Measurements from ENCODE around the gene MROH8. TPM values are rescaled to one million over a fixed set of nuclear protein-coding genes. Genes with fewer than 3 reads are reported as not detected.

MROH8 gene
- polyA plus RNA-seq, 2 of the 4 experiments (the other 2 are of a cell fraction), result 1.3 to 3.3 TPM

- peaks cover 7% of the 10 kb centered on the region; the same call in 2 of the 3 replicates for H3K4me1 ChIP-seq
- DNase-seq (ENCODE audit: low read depth in 1 of 2, low spot score in 1 of 2), result no peak
- no peak for ATAC-seq
- no peak for FAIRE-seq
- no peak for TF ChIP-seq MAZ (IDR thresholded peaks at IDR 0.05; ENCODE audit: borderline replicate concordance, low read depth, low read length)
- no peak for TF ChIP-seq BHLHE40 (IDR thresholded peaks at IDR 0.05; ENCODE audit: low read depth, low read length)
- TF ChIP-seq USF2 (IDR thresholded peaks at IDR 0.05), result no peak
- TF ChIP-seq ZFP36 (IDR thresholded peaks at IDR 0.05; ENCODE audit: borderline replicate concordance, partially characterized antibody), result no peak
- TF ChIP-seq, protein P1, sequence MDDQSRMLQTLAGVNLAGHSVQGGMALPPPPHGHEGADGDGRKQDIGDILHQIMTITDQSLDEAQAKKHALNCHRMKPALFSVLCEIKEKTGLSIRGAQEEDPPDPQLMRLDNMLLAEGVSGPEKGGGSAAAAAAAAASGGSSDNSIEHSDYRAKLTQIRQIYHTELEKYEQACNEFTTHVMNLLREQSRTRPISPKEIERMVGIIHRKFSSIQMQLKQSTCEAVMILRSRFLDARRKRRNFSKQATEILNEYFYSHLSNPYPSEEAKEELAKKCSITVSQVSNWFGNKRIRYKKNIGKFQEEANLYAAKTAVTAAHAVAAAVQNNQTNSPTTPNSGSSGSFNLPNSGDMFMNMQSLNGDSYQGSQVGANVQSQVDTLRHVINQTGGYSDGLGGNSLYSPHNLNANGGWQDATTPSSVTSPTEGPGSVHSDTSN (IDR thresholded peaks at IDR 0.05), result no peak
- CTCF ChIA-PET, result interaction anchor here (1.0 to 3.1 kb wide), 7 partner anchors 10 to 340 kb away, joined by 3 to 24 read pairs (median 4); no protein-coding TSS in a partner anchor
- WGBS (ENCODE audit: missing lambda C conversion rate), result 72% methylated on average over 2 of the region's 2 CpGs
- POLR2A ChIA-PET, result interaction anchor here (0.7 kb wide), 1 partner anchor 23 kb away, joined by 3 read pairs; the partner anchor contains the start of genes MROH8 and RPN2
- no peak overlapping the region for H3K27ac ChIP-seq
- H3K4me3 ChIP-seq, result no peak overlapping the region
- no peaks in the 10 kb centered on the region for H3K9me3 ChIP-seq
- H3K4me2 ChIP-seq, result peak overlapping the region; percentile 15; the same call in 1 of the 3 replicates
These were observed 22.4 kb upstream of the MROH8 start for GRCh38 chr20:37201827-37202162.

- H3K4me2 ChIP-seq, result no peak overlapping the region
- H3K27ac ChIP-seq, result no peak overlapping the region
- ChIA-PET CTCF (interaction anchor here (0.6 to 3.1 kb wide), 11 partner anchors 10 to 1329 kb away, joined by 3 to 24 read pairs (median 4); no protein-coding TSS in a partner anchor), POLR2A (interaction anchor here (0.7 kb wide), 1 partner anchor 22 kb away, joined by 3 read pairs; the partner anchor contains the start of genes MROH8 and RPN2)
- peaks cover 7% of the 10 kb centered on the region; the same call in 2 of the 3 replicates for H3K4me1 ChIP-seq
- WGBS (ENCODE audit: missing lambda C conversion rate), result 92% methylated on average over 13 of the region's 13 CpGs
- no peak for TF ChIP-seq BCL3 (IDR thresholded peaks at IDR 0.05)
- no peak for TF ChIP-seq HES2 (IDR thresholded peaks at IDR 0.05)
- TF ChIP-seq ATOH8 (CRISPR knock-in tag; IDR thresholded peaks at IDR 0.05; ENCODE audit: low read depth), result no peak
- TF ChIP-seq FOSL2 (IDR thresholded peaks at IDR 0.05), result no peak
- no peak for TF ChIP-seq FOSL2 (CRISPR knock-in tag; IDR thresholded peaks at IDR 0.05)
- no peak for TF ChIP-seq RARB (CRISPR knock-in tag; IDR thresholded peaks at IDR 0.05)
- TF ChIP-seq HOXB5 (CRISPR knock-in tag; IDR thresholded peaks at IDR 0.05), result no peak
- no peak for TF ChIP-seq FOXS1 (CRISPR knock-in tag; IDR thresholded peaks at IDR 0.05)
- no peak for TF ChIP-seq PHF8 (IDR thresholded peaks at IDR 0.05; ENCODE audit: borderline replicate concordance, low read depth)
- TF ChIP-seq MYC (IDR thresholded peaks at IDR 0.05; ENCODE audit: borderline replicate concordance, low read length), result no peak
- no peak for TF ChIP-seq RCOR1 (IDR thresholded peaks at IDR 0.05; ENCODE audit: low read depth, low read length)
- TF ChIP-seq POLR2AphosphoS2 (conservative IDR thresholded peaks at IDR 0.05; ENCODE audit: low read length), result no peak
- ATAC-seq (no peak), DNase-seq (ENCODE audit: low read depth in 1 of 2, low spot score in 1 of 2) (no peak), FAIRE-seq (no peak)
- H3K4me3 ChIP-seq, result no peak overlapping the region
- no peaks in the 10 kb centered on the region for H3K9me3 ChIP-seq
These were observed 21.8 kb upstream of the MROH8 start for GRCh38 chr20:37200926-37201826.
